GM18517 (cell line): ENCODE data around the gene ABCB7.
"Not testable (repeated sequence)": the region's sequence is repeated elsewhere in the genome, so short reads cannot be mapped to it uniquely, and the experiment has no call there.

Experiments
- ATAC-seq: cut with Tn5 transposase; IDR thresholded peaks from one replicate; pipeline ENCODE4 v1.9.1; 2021; ENCODE audit warnings: mild to moderate bottlenecking, moderate library complexity; ENCODE audit not compliant: unreplicated experiment

Gene ABCB7

GRCh38 chrX:75106772-75107171 lies 49.3 kb downstream of the ABCB7 start:
- no peak for ATAC-seq

- ATAC-seq, result no peak
These were observed 59.8 kb downstream of the ABCB7 start for GRCh38 chrX:75096331-75096730.

GRCh38 chrX:75086731-75087195 lies 69.3 kb downstream of the ABCB7 start:
- no peak for ATAC-seq

- ATAC-seq, result no peak
These were observed 71.3 kb downstream of the ABCB7 start for GRCh38 chrX:75084757-75085156.

GRCh38 chrX:75076429-75076828 lies 79.7 kb downstream of the ABCB7 start:
- ATAC-seq, result no peak

GRCh38 chrX:75074475-75074874 lies 81.6 kb downstream of the ABCB7 start:
- no peak for ATAC-seq

- ATAC-seq, result no peak
These were observed 84.7 kb downstream of the ABCB7 start for GRCh38 chrX:75071334-75071733.

GRCh38 chrX:75067931-75068330 lies 88.2 kb downstream of the ABCB7 start:
- ATAC-seq, result no peak

GRCh38 chrX:75061701-75062100 lies 94.4 kb downstream of the ABCB7 start:
- ATAC-seq, result no peak

- no peak for ATAC-seq
These were observed 105.0 kb downstream of the ABCB7 start for GRCh38 chrX:75051047-75051446.

- no peak for ATAC-seq
These were observed 110.7 kb downstream of the ABCB7 start for GRCh38 chrX:75045369-75045768.

- not testable (repeated sequence) for ATAC-seq
These were observed 111.9 kb downstream of the ABCB7 start for GRCh38 chrX:75044142-75044541.

- no peak for ATAC-seq
These were observed 117.2 kb downstream of the ABCB7 start for GRCh38 chrX:75038925-75039324.
